ENCODE data around the gene FNDC10. TPM values are rescaled to one million over a fixed set of nuclear protein-coding genes. Genes with fewer than 3 reads are reported as not detected.

FNDC10 gene
- total and polyA plus RNA-seq, 9 of the 15 experiments (the other 6 are each of a cell fraction or from before 2014, with no cell fraction given), result 0.08 to 6.3 (median 1.6) TPM

- TF ChIP-seq ZFX (CRISPR knock-in tag; IDR thresholded peaks at IDR 0.05), result no peak
- TF ChIP-seq TFAP4 (CRISPR knock-in tag; IDR thresholded peaks at IDR 0.05; ENCODE audit: borderline replicate concordance), result no peak
- 0 out of 2 replicates have a peak, but pooled peaks have one; percentile 19 for TF ChIP-seq ZNF408 (CRISPR knock-in tag; IDR thresholded peaks at IDR 0.05; ENCODE audit: low read depth)
- TF ChIP-seq MECOM (CRISPR knock-in tag; IDR thresholded peaks at IDR 0.05), result peak; percentile 80
- TF ChIP-seq MIER1 (IDR thresholded peaks at IDR 0.05; ENCODE audit: low read depth), result no peak
- TF ChIP-seq ZNF224 (CRISPR knock-in tag; IDR thresholded peaks at IDR 0.05), result no peak
- TF ChIP-seq SRSF9 (IDR thresholded peaks at IDR 0.05; ENCODE audit: borderline replicate concordance, low read depth, low read length), result no peak
- no peak for TF ChIP-seq ILF3 (IDR thresholded peaks at IDR 0.05; ENCODE audit: borderline replicate concordance)
- no peak for TF ChIP-seq NEUROD1 (IDR thresholded peaks at IDR 0.05; ENCODE audit: borderline replicate concordance, low read depth, low read length, partially characterized antibody)
- TF ChIP-seq EP300 (IDR thresholded peaks at IDR 0.05; ENCODE audit: low read length), result no peak
- 0 out of 2 replicates have a peak, but pooled peaks have one; percentile 35 for TF ChIP-seq PATZ1 (CRISPR knock-in tag; IDR thresholded peaks at IDR 0.05; ENCODE audit: borderline replicate concordance)
- TF ChIP-seq SRSF7 (optimal IDR thresholded peaks at IDR 0.05; ENCODE audit: low read depth, low read length), result no peak
- TF ChIP-seq RUNX1 (IDR thresholded peaks at IDR 0.05; ENCODE audit: low read depth), result no peak
- TF ChIP-seq NUFIP1 (IDR thresholded peaks at IDR 0.05; ENCODE audit: partially characterized antibody), result no peak
- TF ChIP-seq KDM2B (CRISPR knock-in tag; IDR thresholded peaks at IDR 0.05), result 0 out of 2 replicates have a peak, but pooled peaks have one; percentile 34
- TF ChIP-seq CBFA2T2 (conservative IDR thresholded peaks at IDR 0.05), result no peak
- TF ChIP-seq E2F4 (CRISPR knock-in tag; IDR thresholded peaks at IDR 0.05; ENCODE audit: low read depth), result no peak
- no peak for TF ChIP-seq SP1 (CRISPR knock-in tag; IDR thresholded peaks at IDR 0.05)
- TF ChIP-seq CHD1 (IDR thresholded peaks at IDR 0.05; ENCODE audit: low read length), result no peak
- peak; percentile 71; the same call in 1 of the 2 replicates for TF ChIP-seq ZNF398 (CRISPR knock-in tag; IDR thresholded peaks at IDR 0.05)
- TF ChIP-seq ELF1 (tag; IDR thresholded peaks at IDR 0.05), result no peak
These were observed 10.0 kb upstream of the FNDC10 start (continued) for GRCh38 chr1:1609822-1610485.

Data from K562 (cell line).